Neuronal stem cell (in vitro differentiated cells): ENCODE results near the gene NFYC.
A peak's percentile ranks its signal among the peaks of the same experiment; 100 is the strongest.

ENCODE experiments used
- DNase-seq: peaks from one replicate; pipeline ENCODE4 v3.0.0-alpha.2; 2013; ENCODE audit warnings: low spot score
- H2AFZ ChIP-seq: one replicate; pipeline ENCODE4 v1.6.1; 2013; ENCODE audit warnings: mild to moderate bottlenecking, low read length, inconsistent platforms
- H2AK5ac ChIP-seq: 2 replicates; pipeline ENCODE4 v1.6.1; 2013; ENCODE audit warnings: low read depth, mild to moderate bottlenecking, inconsistent platforms, low read length, moderate library complexity, mixed read lengths
- H2BK120ac ChIP-seq: 2 replicates; pipeline ENCODE4 v1.6.1; 2013; ENCODE audit warnings: low read depth, mild to moderate bottlenecking, inconsistent platforms, low read length, moderate library complexity, mixed read lengths
- H2BK12ac ChIP-seq: one replicate; pipeline ENCODE4 v1.6.1; 2013; ENCODE audit warnings: low read length, inconsistent platforms
- H2BK15ac ChIP-seq: 2 replicates; pipeline ENCODE4 v1.6.1; 2013; ENCODE audit warnings: mild to moderate bottlenecking, low read length, inconsistent platforms, mixed read lengths
- H2BK5ac ChIP-seq: one replicate; pipeline ENCODE4 v1.6.1; 2013; ENCODE audit warnings: inconsistent platforms, mild to moderate bottlenecking, low read length, moderate library complexity
- H3K14ac ChIP-seq: one replicate; pipeline ENCODE4 v1.6.1; 2013; ENCODE audit warnings: low read length, inconsistent platforms
- H3K18ac ChIP-seq: 2 replicates; pipeline ENCODE4 v1.6.1; 2013; ENCODE audit warnings: low read length, inconsistent platforms
- H3K23ac ChIP-seq: 2 replicates; pipeline ENCODE4 v1.6.1; 2013; ENCODE audit warnings: low read depth, mild to moderate bottlenecking, mixed read lengths, low read length, inconsistent platforms; ENCODE audit not compliant: poor library complexity
- H3K27ac ChIP-seq: replicated peaks from 3 replicates; pipeline ENCODE4 v1.5.1; 2013; ENCODE audit warnings: low read length, inconsistent platforms
- H3K27me3 ChIP-seq, 3 experiments: 2 replicates each; pipeline ENCODE4 v1.6.1; 2013; ENCODE audit warnings: low read length in 3 of 3, mild to moderate bottlenecking in 2 of 3, inconsistent platforms in 1 of 3, low read depth in 1 of 3, mixed read lengths in 1 of 3, moderate library complexity in 1 of 3; ENCODE audit not compliant: control insufficient read depth in 3 of 3, insufficient read depth in 3 of 3
- H3K36me3 ChIP-seq, 2 donors: replicated peaks in 1 of 2; 2 replicates each; pipeline ENCODE4 v1.6.1; 2013; ENCODE audit warnings: low read length in 2 of 2; ENCODE audit not compliant: control insufficient read depth in 2 of 2, insufficient read depth in 2 of 2
- H3K4ac ChIP-seq: 2 replicates; pipeline ENCODE4 v1.6.1; 2013; ENCODE audit warnings: inconsistent platforms, mild to moderate bottlenecking, low read length, moderate library complexity
- H3K4me1 ChIP-seq, 2 donors: 1 replicate in 1 of 2; 2 replicates in 1 of 2; pipeline ENCODE4 v1.6.1; 2013; ENCODE audit warnings: low read length in 2 of 2, low read depth in 1 of 2; ENCODE audit not compliant: control insufficient read depth in 2 of 2, insufficient read depth in 1 of 2
- H3K4me2 ChIP-seq: one replicate; pipeline ENCODE4 v1.6.1; 2013; ENCODE audit warnings: mild to moderate bottlenecking, low read length, inconsistent platforms; ENCODE audit not compliant: insufficient read depth, poor library complexity, severe bottlenecking
- H3K4me3 ChIP-seq, 2 donors: 2 replicates each; pipeline ENCODE4 v1.5.1; 2013; ENCODE audit warnings: low read length in 2 of 2, mild to moderate bottlenecking in 2 of 2, inconsistent platforms in 1 of 2, moderate library complexity in 1 of 2
- H3K79me1 ChIP-seq: one replicate; pipeline ENCODE4 v1.6.1; 2013; ENCODE audit warnings: low read depth, mild to moderate bottlenecking, inconsistent platforms, low read length, moderate library complexity
- H3K9ac ChIP-seq: one replicate; pipeline ENCODE4 v1.6.1; 2013; ENCODE audit warnings: mild to moderate bottlenecking, low read depth, low read length, inconsistent platforms; ENCODE audit not compliant: poor library complexity
- H3K9me3 ChIP-seq, 2 donors: replicated peaks in 1 of 2; 2 replicates each; pipeline versions ENCODE3 to v1.6.1; 2013; ENCODE audit warnings: low read length in 2 of 2, mild to moderate bottlenecking in 2 of 2, inconsistent platforms in 1 of 2, low read depth in 1 of 2, mixed read lengths in 1 of 2, moderate library complexity in 1 of 2; ENCODE audit not compliant: control insufficient read depth in 2 of 2, insufficient read depth in 1 of 2
- H4K8ac ChIP-seq: one replicate; pipeline ENCODE4 v1.6.1; 2013; ENCODE audit warnings: low read depth, mild to moderate bottlenecking, inconsistent platforms, low read length, moderate library complexity
- H4K91ac ChIP-seq: one replicate; pipeline ENCODE4 v1.6.1; 2013; ENCODE audit warnings: low read length, low read depth, mild to moderate bottlenecking, inconsistent platforms; ENCODE audit not compliant: poor library complexity
- WGBS, 2 donors: extraction: QIAGEN DNeasy Blood & Tissue Kit; methylation state at CpG; one replicate each; pipeline ENCODE4 v1.1.7; 2013; ENCODE audit warnings: missing lambda C conversion rate in 2 of 2, mixed read lengths in 1 of 2; ENCODE audit not compliant: insufficient read length in 2 of 2, insufficient replicate concordance in 1 of 2; ENCODE audit errors: extremely low coverage in 2 of 2; 5-methylcytosine and 5-hydroxymethylcytosine counted together

The NFYC gene

DNA sequence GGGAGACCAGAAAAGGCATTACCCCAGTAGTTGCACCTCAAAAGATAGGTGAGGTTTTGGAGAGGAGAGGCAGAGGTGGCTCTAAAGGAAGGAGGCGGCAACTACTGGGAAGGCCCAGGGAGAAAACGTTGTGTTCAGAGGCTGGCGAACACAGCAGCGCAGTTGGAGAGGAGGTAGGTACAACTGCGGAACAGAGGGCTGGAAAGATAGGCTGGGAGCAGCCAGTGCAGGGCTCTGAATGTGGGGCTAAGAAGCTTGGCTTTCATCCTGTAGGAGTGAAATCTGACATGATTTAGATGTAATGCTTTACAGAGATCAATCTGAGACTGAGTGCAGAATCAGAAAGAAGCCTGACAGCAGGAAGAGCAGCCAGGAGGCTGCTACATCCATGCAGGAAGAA is 39.0 kb upstream of the NFYC start:
- no CpG with 5 or more reads among the region's 5 CpGs for WGBS, 2 donors
- Histone ChIP-seq H2BK15ac (no peak overlapping the region), H3K18ac (no peak overlapping the region), H3K9ac (no peak overlapping the region), H2BK120ac (no peak overlapping the region), H3K14ac (no peak overlapping the region), H3K4me2 (no peak overlapping the region), H2BK5ac (no peak overlapping the region), H2AFZ (no peak overlapping the region), H3K23ac (no peak overlapping the region), H2AK5ac (no peak overlapping the region), H4K91ac (no peak overlapping the region), H3K27me3 (no peaks in the 10 kb centered on the region), H3K27ac (no peak overlapping the region), H3K9me3 (no peaks in the 10 kb centered on the region), H3K4me3 (no peak overlapping the region), H3K36me3 (no peaks in the 10 kb centered on the region), H4K8ac (no peak overlapping the region), H3K4me1 (peaks cover 26 to 30% of the 10 kb centered on the region in 2 donors), H3K79me1 (no peaks in the 10 kb centered on the region), H2BK12ac (no peak overlapping the region), H3K4ac (no peak overlapping the region)
- no peak for DNase-seq

DNA sequence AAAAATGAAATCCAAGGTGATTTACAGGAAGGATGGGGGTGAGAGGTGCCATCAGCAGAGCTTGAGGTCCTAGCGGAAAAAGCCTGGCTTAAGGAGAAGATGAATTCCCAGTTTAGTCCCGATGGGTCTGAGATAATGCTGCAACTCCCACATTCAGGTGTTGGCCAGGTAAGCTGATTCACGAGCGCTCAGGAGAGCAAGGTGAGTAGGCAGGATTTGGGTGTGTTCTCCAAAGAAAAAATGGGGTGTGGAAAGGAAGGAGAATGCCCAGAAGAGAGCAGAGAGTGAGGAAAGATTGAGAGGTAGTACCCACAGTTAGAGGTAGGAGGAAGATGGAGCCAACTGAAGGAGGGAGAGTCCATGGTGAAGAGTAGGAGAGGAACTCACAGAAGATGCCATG is 38.5 kb upstream of the NFYC start:
- Histone ChIP-seq H3K36me3 (no peaks in the 10 kb centered on the region), H2BK120ac (no peak overlapping the region), H3K79me1 (no peaks in the 10 kb centered on the region), H3K23ac (no peak overlapping the region), H3K4me2 (no peak overlapping the region), H3K4me1 (peaks cover 25 to 30% of the 10 kb centered on the region in 2 donors), H2BK5ac (no peak overlapping the region), H3K18ac (no peak overlapping the region), H3K4me3 (no peak overlapping the region), H3K27ac (no peak overlapping the region), H2AK5ac (no peak overlapping the region), H2BK12ac (no peak overlapping the region), H3K27me3 (no peaks in the 10 kb centered on the region), H3K4ac (no peak overlapping the region), H3K9me3 (no peaks in the 10 kb centered on the region), H2BK15ac (no peak overlapping the region), H3K14ac (no peak overlapping the region), H2AFZ (no peak overlapping the region), H3K9ac (no peak overlapping the region), H4K8ac (no peak overlapping the region), H4K91ac (no peak overlapping the region)
- no CpG with 5 or more reads among the region's 4 CpGs for WGBS, 2 donors
- no peak for DNase-seq

DNA sequence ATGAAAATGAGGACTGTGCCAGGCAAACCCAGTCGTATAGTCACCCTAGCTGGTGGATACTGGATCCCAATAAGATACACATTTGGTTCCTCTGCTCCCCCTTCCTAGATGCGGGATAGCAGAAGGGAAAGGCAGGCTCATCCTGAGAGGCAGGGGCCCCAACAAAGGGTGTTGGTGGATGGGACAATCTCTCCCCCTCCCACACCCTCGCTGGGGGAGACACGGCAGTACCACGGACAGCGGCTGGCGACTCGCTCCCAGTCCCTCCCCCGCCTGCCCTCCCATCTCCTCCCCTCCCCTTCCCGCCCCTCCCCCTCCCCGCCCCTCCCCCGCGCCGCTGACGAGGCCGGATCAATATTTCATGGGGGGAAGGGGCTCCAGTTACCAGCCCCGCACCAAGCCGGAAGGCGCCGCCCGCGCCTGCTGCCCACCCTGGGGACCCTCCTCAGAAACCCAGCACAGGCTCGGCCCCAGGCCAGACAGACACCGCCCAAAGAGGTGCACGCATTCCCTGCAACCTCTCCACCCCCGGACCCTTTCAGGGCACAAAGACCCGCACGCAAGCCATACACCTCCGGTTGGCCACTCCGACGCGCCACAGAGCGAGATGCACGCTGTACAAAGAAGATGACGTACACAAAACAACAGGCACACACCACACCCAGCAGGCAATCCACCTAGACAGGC is 37.5 kb upstream of the NFYC start:
- no peak overlapping the region for H4K91ac ChIP-seq
- no peaks in the 10 kb centered on the region for H3K27me3 ChIP-seq
- H2AK5ac ChIP-seq = peak overlapping the region; percentile 24
- H2BK120ac ChIP-seq = peak overlapping the region; percentile 61
- H3K79me1 ChIP-seq = no peaks in the 10 kb centered on the region
- peak overlapping the region; percentile 91 for H3K18ac ChIP-seq
- peak; percentile 49 for DNase-seq
- peak overlapping the region; percentile 17 for H3K4ac ChIP-seq
- no peaks in the 10 kb centered on the region for H3K36me3 ChIP-seq
- no CpG with 5 or more reads among the region's 35 CpGs for WGBS, 2 donors
- peaks cover 26 to 27% of the 10 kb centered on the region in 2 donors for H3K4me1 ChIP-seq
- H3K27ac ChIP-seq = no peak overlapping the region
- H3K4me2 ChIP-seq = peak overlapping the region; percentile 87
- H3K14ac ChIP-seq = peak overlapping the region; percentile 44
- H3K9me3 ChIP-seq = no peaks in the 10 kb centered on the region
- peak overlapping the region; percentile 64 for H2AFZ ChIP-seq
- peak overlapping the region; percentile 75 for H2BK15ac ChIP-seq
- peak overlapping the region; percentile 24 for H2BK12ac ChIP-seq
- H3K4me3 ChIP-seq = peak overlapping the region in 1 of 2 donors; percentile 51
- H2BK5ac ChIP-seq = no peak overlapping the region
- peak overlapping the region; percentile 60 for H3K23ac ChIP-seq
- H3K9ac ChIP-seq = peak overlapping the region; percentile 60
- H4K8ac ChIP-seq = peak overlapping the region; percentile 55

DNA sequence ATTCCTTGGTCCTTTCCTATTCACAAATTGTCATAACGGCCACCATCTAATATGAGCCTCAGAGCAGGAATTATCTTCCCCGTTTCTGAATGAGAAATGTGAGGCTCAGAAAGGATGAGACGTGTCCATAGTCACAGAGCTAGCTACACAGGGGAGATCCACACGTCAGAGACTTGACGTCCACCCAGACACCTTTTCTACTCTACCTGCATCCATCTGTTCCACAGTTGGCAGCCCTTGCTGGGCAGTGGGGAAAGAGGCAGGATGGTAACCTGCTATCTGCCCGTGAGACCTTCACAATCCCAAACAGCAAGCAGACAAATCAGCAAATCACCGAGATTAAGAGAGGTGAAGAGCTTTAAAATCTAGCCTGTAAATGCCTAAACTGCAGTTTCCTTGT is 34.5 kb upstream of the NFYC start:
- WGBS, 2 donors = no CpG with 5 or more reads among the region's 7 CpGs
- no peak overlapping the region for H2BK12ac ChIP-seq
- H3K4me2 ChIP-seq = no peak overlapping the region
- no peaks in the 10 kb centered on the region for H3K79me1 ChIP-seq
- no peaks in the 10 kb centered on the region for H3K27me3 ChIP-seq
- no peaks in the 10 kb centered on the region for H3K36me3 ChIP-seq
- no peaks in the 10 kb centered on the region for H3K9me3 ChIP-seq
- H2AK5ac ChIP-seq = no peak overlapping the region
- H4K8ac ChIP-seq = no peak overlapping the region
- no peak overlapping the region for H3K23ac ChIP-seq
- peaks cover 17 to 21% of the 10 kb centered on the region in 2 donors for H3K4me1 ChIP-seq
- no peak for DNase-seq
- no peak overlapping the region for H2AFZ ChIP-seq
- no peak overlapping the region for H2BK120ac ChIP-seq
- no peak overlapping the region for H3K4me3 ChIP-seq
- H4K91ac ChIP-seq = no peak overlapping the region
- no peak overlapping the region for H3K27ac ChIP-seq
- no peak overlapping the region for H2BK15ac ChIP-seq
- no peak overlapping the region for H3K9ac ChIP-seq
- H3K14ac ChIP-seq = no peak overlapping the region
- H2BK5ac ChIP-seq = no peak overlapping the region
- H3K4ac ChIP-seq = no peak overlapping the region
- no peak overlapping the region for H3K18ac ChIP-seq
